GM03348 (cell line): ENCODE data around the gene BTNL8.
"Not testable (repeated sequence)": the region's sequence is repeated elsewhere in the genome, so short reads cannot be mapped to it uniquely, and the experiment has no call there.

ENCODE experiments used
- DNase-seq: peaks from one replicate; pipeline ENCODE4 v3.0.0; 2012; ENCODE audit warnings: low spot score

Gene BTNL8

GRCh38 chr5:180874804-180875582 lies 24.0 kb upstream of the BTNL8 start:
- DNase-seq: no peak

- no peak for DNase-seq
Measured at GRCh38 chr5:180875860-180876426, 23.0 kb upstream of the BTNL8 start.

- not testable (repeated sequence) for DNase-seq
Measured at GRCh38 chr5:180885845-180886529, 13.0 kb upstream of the BTNL8 start.

DNA sequence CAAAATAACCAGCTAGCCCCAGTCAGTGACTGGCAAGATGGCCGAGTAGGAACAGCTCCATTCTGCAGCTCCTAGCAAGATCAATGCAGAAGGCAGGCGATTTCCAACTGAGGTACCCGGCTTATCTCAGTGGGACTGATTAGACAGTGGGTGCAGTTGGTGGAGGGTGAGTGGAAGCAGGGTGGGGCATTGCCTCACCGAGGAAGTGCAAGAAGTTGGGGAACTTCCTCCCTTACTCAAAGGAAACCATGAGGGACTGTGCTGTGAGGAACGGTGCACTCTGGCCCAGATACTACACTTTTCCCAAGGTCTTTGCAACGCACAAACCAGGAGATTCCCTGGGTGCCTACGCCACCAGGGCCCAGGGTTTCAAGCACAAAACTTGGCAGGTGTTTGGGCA lies 9.6 kb upstream of the BTNL8 start:
- DNase-seq: no peak

GRCh38 chr5:180895330-180895729 lies 3.6 kb upstream of the BTNL8 start:
- not testable (repeated sequence) for DNase-seq

DNA sequence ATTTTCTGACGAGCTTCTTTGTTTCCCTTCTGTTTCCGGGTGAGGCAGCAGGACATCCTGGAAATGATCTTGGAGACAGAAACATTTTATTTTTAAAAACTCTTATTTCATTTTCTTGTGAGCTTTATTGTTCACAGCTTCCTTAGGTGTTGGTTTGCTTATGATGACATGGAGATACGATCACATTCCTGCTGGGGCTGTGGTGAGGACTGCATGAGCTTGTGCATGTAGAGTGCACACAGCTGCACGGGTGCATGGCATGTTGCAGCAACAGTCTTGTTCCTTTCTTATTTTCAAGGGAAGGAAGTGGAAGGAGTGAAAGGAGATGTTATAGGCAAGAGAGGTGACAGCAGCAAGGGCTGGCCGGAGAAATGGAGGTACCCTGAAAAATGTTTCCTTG lies 1.2 kb downstream of the BTNL8 start:
- DNase-seq: no peak

DNA sequence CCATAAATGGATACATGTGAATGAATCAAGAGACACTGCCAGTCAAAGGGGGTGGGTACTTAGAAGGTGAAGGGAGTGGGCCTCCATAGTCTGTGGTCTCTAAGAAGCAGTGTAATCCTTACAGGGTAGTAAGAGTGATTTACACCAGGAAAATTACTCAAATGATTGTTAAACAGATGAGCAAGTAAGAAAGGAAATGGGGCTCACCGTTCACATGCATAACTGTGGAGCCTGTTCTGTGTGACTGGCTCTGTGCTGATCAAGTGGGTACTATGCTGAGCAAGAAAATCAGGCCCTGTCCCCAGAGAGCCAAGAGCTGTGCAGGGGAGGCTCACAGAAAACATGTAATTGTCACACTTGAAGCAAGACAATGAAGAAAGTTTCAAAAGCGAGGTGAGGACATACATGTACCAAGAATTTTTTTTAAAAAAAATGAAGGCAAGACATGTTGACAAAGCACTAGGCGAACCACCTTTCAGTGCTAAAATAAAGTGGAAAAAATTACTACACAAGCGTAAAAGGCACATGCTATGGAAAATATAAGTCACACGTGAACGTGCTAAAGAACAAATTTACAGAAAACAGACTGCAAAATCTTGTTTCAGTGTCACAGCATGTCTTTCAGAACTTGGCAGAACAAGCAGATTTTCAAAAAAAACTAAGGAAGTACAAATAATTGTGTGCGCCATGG lies 2.5 kb downstream of the BTNL8 start:
- DNase-seq: no peak

GRCh38 chr5:180908400-180908799 lies 9.4 kb downstream of the BTNL8 start:
- DNase-seq: no peak

GRCh38 chr5:180908998-180909731 lies 10.2 kb downstream of the BTNL8 start:
- no peak for DNase-seq

DNA sequence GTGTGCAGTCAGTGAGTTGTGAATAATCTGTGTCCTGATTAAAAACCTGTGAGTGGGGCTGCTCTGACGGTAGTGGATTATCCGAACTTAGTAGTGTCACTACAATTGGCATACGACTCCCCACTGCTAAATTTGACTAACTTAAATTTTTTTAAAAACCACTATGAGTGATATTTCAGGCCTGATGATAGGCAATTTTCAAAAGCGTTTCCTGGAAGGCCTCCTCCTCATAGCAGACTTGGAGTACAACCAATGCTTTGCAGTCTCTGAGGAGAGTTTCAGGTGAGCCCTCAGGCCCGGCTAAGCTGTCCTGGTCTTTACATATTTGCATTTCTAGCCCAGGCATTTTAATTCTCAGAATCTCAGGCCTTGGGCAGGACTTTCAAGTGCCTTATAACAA lies 10.8 kb downstream of the BTNL8 start:
- no peak for DNase-seq

DNA sequence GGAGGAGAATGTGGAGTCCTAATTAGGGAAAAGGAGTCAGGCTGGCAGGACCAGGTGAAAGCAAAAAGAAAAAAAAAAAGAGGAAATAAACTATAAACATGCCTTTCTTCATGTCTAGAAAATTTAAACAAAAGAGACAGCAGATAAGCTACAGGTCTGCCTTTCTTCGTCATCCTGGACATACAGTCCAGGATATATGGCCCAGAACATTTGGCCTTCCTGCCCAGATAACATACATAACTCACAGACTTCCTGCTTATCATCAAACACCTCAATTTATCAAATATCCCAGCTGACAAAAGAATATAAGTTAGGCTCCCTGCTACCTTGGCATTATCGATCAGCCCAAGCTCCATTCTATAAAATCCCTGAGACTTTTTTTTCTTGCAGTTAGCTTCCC lies 11.2 kb downstream of the BTNL8 start:
- DNase-seq: no peak

GRCh38 chr5:180910735-180911134 lies 11.8 kb downstream of the BTNL8 start:
- no peak for DNase-seq

- no peak for DNase-seq
Measured at GRCh38 chr5:180914646-180915045, 15.7 kb downstream of the BTNL8 start.

DNA sequence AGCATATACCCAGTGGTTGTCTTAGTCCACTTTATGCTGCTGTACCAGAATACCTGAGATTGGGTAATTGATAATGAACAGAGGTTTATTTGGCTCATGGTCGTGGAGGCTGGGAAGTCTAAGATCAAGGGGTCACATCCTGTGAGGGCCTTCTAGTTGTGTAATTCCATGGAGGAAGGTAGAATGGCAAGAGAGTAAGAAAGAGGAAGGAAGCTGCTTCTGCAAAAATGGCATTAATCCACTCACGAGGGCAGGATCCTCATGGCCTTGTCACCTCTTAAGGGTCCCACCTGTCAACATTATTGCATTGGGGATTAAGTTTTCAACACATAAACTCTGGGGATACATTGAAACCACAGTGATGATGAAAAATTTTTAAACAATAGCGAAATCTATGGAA lies 17.0 kb downstream of the BTNL8 start:
- DNase-seq: no peak

DNA sequence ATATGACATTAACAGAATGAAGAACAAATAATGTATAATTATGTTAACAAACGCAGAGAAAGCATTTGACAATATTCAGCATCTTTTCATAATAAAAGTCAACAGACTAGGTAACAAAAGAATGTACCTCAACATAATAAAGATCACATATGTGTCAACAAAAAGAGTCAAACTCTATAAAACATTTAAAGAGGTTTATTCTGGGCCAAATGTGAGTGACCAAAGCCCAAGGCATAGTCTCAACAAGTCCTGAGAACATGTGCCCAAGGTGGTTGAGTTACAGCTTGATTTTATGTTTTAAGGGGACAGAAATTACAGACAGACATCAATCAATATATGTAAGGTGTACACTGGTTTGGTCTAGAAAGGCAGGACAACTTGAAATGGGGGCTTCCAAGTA lies 19.4 kb downstream of the BTNL8 start:
- DNase-seq: no peak

DNA sequence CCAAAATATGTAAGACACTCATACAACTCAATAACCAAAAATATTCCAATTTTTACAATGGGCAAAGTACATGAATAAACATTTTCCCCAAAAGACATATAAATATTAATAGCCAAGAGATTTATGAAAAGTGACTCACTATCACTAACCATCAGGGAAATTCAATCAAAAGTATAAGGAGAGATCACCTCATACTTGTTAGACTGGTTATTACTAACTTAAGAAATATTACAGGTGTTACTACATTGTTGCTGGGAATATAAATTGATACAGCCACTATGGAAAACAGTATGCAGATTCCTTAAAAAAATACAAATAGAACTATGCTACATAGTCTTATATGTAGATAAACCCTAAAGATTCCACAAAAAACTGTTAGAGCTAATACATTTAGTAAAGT lies 21.8 kb downstream of the BTNL8 start:
- no peak for DNase-seq

- DNase-seq: no peak
Measured at GRCh38 chr5:180922932-180923331, 24.0 kb downstream of the BTNL8 start.

DNA sequence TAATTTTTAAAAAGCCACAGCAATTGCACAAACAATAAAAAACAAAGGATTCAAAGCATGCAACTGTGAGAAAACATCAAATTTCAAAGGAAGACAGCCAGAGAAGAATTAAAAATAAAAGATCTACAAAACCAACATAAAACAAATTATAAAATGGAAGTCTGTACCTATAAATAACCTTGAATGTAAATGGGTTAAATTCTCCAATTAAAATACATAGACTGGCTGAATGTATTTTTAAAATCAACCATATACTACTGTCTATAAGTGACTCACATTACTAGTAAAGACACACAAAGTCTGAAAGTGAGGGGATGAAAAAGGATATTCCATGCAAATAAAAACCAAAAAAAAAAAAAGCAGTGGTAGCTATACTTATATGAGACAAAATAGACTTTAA lies 33.7 kb downstream of the BTNL8 start:
- DNase-seq: no peak

DNA sequence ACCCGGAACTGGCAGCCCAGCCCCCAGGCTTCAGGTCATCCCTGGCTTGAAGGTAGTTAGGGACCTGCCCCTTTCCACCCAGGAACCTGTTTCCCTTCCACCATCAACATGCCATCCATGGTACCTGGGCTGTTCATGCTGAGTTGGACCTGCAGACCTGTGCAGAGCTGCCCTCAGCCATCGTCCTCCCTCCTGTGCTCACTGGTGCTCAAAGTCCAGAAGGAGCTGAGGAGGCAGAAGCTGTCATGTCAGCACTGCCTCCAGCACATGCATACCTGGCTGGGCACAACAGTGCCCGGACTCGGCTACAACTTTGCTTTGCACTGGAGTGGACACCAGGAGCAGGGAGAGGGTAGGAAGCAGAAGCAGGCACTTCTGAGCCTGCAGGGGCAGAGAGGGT lies 36.2 kb downstream of the BTNL8 start:
- DNase-seq: no peak

DNA sequence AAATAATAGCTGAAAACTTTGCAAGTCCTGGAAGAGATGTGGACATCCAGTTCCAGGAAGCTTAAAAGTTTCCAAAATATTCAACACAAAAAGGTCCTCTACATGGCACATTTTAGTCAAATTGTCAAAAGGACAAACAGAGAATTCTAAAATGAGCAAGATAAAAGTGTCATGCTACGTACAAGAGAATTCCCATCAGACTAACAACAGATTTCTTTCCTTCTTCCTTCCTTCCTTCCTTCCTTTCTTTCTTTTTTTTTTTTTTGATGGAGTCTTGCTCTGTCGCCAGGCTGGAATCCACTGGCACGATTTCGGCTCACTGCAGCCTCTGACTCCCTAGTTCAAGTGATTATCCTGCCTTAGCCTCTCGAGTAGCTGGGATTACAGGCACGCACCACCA lies 39.3 kb downstream of the BTNL8 start:
- DNase-seq: no peak

DNA sequence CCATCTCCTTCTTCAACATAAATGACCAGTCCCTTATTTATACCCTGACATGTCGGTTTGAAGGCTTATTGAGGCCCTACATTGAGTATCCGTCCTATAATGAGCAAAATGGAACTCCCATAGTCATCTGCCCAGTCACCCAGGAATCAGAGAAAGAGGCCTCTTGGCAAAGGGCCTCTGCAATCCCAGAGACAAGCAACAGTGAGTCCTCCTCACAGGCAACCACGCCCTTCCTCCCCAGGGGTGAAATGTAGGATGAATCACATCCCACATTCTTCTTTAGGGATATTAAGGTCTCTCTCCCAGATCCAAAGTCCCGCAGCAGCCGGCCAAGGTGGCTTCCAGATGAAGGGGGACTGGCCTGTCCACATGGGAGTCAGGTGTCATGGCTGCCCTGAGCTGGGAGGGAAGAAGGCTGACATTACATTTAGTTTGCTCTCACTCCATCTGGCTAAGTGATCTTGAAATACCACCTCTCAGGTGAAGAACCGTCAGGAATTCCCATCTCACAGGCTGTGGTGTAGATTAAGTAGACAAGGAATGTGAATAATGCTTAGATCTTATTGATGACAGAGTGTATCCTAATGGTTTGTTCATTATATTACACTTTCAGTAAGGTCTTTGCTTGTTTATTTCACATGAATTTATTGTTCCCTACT lies 51.5 kb downstream of the BTNL8 start:
- DNase-seq: peak; percentile 33

- DNase-seq: no peak
Measured at GRCh38 chr5:180959661-180960060, 60.7 kb downstream of the BTNL8 start.
